Activated CD4-positive, alpha-beta memory T cell treated with anti-CD3 and anti-CD28 coated beads for 36 hours (primary cell): ENCODE results near the gene TIMM8B. TPM values are rescaled to one million over a fixed set of nuclear protein-coding genes. Genes with fewer than 3 reads are reported as not detected.
"Not testable (repeated sequence)": the region's sequence is repeated elsewhere in the genome, so short reads cannot be mapped to it uniquely, and the experiment has no call there.

Experiments
- CTCF ChIA-PET: fragments of 350-600 bp; sonication (Branson Sonifier 250); formaldehyde crosslinking; loops from one replicate; lab custom pipeline; 2021; ENCODE audit warnings: antibody characterized with exemption, inconsistent platforms; lab: Charles Lee
- POLR2A ChIA-PET: fragments of 350-600 bp; sonication (Branson Sonifier 250); formaldehyde crosslinking; loops from one replicate; lab custom pipeline; 2021; ENCODE audit warnings: antibody characterized with exemption; lab: Charles Lee
- DNase-seq: peaks from one replicate; pipeline ENCODE4 v3.0.0-alpha.2; 2020
- H3K27ac Mint-ChIP-seq: one replicate; pipeline ENCODE4 v1.8.0; 2021; ENCODE audit warnings: mixed read lengths
- H3K27me3 Mint-ChIP-seq: one replicate; pipeline ENCODE4 v1.8.0; 2021; ENCODE audit warnings: mixed read lengths
- H3K36me3 Mint-ChIP-seq: one replicate; pipeline ENCODE4 v1.8.0; 2021; ENCODE audit warnings: mixed read lengths
- H3K4me1 Mint-ChIP-seq: one replicate; pipeline ENCODE4 v1.8.0; 2021; ENCODE audit warnings: low read depth, mixed read lengths
- H3K4me3 Mint-ChIP-seq: one replicate; pipeline ENCODE4 v1.8.0; 2021; ENCODE audit warnings: mild to moderate bottlenecking, mixed read lengths
- H3K9me3 Mint-ChIP-seq: one replicate; pipeline ENCODE4 v1.8.0; 2021; ENCODE audit warnings: mixed read lengths
- intact Hi-C: fragments of 100-400 bp; cut with micrococcal nuclease; formaldehyde crosslinking; loops from one replicate; pipeline ENCODE4 v1.15.1; 2023
- total RNA-seq, 2 experiments: library from RNA; stranded (reverse); gene quantifications; one replicate each; pipeline ENCODE4 v1.2.3, GENCODE V29; 2021

Gene TIMM8B
- total RNA-seq, 2 experiments from 2014 or later: 36.5 to 38.4 TPM

DNA sequence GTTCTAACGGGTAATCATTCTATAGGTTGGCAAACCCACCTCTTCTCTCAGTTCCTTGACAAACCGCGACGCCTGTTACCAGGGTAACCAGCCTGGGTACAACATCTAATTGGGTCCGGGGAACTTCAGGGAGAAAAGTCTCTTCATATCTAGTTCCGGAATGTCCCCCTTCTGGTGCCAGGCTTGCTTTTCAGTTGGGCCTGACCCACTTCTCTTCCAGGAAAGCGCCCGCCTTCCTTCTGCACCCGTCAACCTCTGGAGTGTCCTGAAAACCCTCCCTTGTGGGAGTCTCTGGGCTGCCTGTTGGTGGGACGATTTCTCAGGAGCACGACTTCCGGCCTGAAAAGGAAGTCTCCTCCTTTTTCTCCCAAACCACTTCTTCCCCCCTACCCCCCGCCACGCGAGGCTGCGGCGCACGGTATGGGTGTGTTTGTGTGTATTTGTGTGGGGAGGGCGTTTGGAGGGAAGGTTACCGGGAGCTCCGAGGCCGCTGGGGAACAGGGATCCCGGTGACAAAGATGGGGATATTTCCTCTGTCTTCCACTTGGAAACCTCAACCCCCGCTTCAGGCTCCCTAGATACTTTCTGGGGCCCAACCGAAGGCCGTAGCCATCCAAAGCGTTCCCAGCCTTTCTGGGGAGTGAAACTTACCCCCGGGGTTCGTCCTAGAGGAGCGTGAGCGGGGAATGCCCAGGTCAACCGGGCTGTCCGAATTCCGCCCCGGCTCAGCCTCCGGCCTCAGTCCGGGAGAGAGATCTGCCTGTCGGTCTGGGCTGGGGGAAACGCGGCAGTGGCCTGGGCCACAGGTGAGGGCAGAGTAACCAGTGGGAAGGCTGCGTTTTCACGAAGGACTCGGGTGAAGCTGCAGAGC, 12.4 kb downstream of the TIMM8B start, which contains the start of the genes NKAPD1 and PIH1D2:
Gene NKAPD1 (plus strand): TSS at position 359 of the 871 bp plus-strand sequence. CDS start 1,276 bp downstream, outside the sequence.
Gene PIH1D2 (minus strand): TSS at position 77 of the 871 bp plus-strand sequence. CDS start 843 bp downstream, outside the sequence.
- Mint-ChIP-seq H3K9me3 (no peaks in the 10 kb centered on the region), H3K4me1 (peaks cover 29% of the 10 kb centered on the region), H3K27me3 (peaks cover 1% of the 10 kb centered on the region), H3K27ac (peak within 1 kb of the TSS; percentile 94), H3K36me3 (peaks cover 10% of the 10 kb centered on the region), H3K4me3 (peak within 1 kb of the TSS; percentile 93)
- intact Hi-C loops: loop anchor here (1.0 to 5.0 kb wide), 5 partner anchors 12 to 195 kb away; partner anchors contain the start of genes CFAP68, DIXDC1, DLAT and FDXACB1
- ChIA-PET POLR2A (interaction anchor here (0.9 to 1.3 kb wide), 3 partner anchors 12 to 135 kb away, joined by 3 to 6 read pairs (median 4); partner anchors contain the start of genes SDHD and TIMM8B), CTCF (interaction anchor here (0.7 to 1.7 kb wide), 6 partner anchors 12 to 206 kb away, joined by 3 to 4 read pairs (median 3); partner anchors contain the start of genes ALG9, SDHD and TIMM8B)
- peak; percentile 87 for DNase-seq

- intact Hi-C loops: no loop called here
- CTCF ChIA-PET: no interaction called here
- H3K4me3 Mint-ChIP-seq: no peak overlapping the region
- H3K36me3 Mint-ChIP-seq: peaks cover 33% of the 10 kb centered on the region
- no peaks in the 10 kb centered on the region for H3K27me3 Mint-ChIP-seq
- H3K4me1 Mint-ChIP-seq: peaks cover 5% of the 10 kb centered on the region
- DNase-seq: no peak
- no peaks in the 10 kb centered on the region for H3K9me3 Mint-ChIP-seq
- no peak overlapping the region for H3K27ac Mint-ChIP-seq
- POLR2A ChIA-PET: no interaction called here
Observed at GRCh38 chr11:112062923-112063322, 23.6 kb downstream of the TIMM8B start.

DNA sequence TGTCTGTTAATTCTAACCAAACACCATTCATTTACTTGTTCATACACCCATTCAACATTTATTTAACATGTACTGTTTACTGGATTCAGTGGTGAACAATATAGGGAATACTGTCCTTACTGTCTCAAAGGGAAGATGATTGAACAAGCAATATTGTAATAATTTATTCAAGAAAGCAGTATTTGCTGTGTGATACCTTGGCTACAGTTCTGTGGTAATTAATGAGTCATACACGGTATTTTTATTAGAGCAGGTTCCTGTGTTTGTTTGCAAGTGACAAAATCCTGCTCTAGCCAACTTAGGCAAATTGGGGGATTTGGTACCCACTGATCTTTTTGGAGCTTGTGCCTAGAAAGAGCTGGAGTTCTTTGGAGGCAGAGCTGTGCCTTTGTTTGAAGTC, 28.5 kb downstream of the TIMM8B start:
- Mint-ChIP-seq H3K4me1 (peaks cover 23% of the 10 kb centered on the region), H3K36me3 (peaks cover 52% of the 10 kb centered on the region), H3K9me3 (no peaks in the 10 kb centered on the region), H3K27ac (no peak overlapping the region), H3K27me3 (no peaks in the 10 kb centered on the region), H3K4me3 (no peak overlapping the region)
- CTCF ChIA-PET: no interaction called here
- no peak for DNase-seq
- POLR2A ChIA-PET: interaction anchor here (2.0 kb wide), 1 partner anchor 25 kb away, joined by 9 read pairs; no protein-coding TSS in a partner anchor
- intact Hi-C loops: no loop called here

DNA sequence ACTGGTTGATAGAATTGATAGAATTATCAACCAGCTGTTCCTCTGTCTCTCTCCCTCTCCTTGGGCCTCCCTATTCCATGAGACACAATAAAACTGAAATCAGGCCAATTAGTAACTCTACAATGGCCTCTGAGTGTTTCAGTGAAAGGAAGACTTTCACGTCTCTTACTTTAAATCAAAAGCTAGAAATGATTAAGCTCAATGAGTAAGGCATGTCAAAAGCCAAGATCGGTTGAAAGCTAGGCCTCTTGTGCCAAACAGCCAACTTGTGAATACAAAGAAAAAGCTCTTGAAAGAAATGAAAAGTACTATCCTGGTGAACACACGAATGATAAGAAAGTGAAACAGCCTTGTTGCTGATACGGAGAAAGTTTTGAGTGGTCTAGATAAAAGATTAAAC, 29.4 kb downstream of the TIMM8B start:
- ChIA-PET CTCF (interaction anchor here (0.5 to 1.1 kb wide), 6 partner anchors 16 to 130 kb away, joined by 3 to 5 read pairs (median 3); partner anchors contain the start of genes SDHD and TIMM8B), POLR2A (interaction anchor here (0.5 to 2.0 kb wide), 5 partner anchors 17 to 358 kb away, joined by 3 to 9 read pairs (median 4); partner anchors contain the start of gene DLAT)
- peak overlapping the region; percentile 69 for H3K27ac Mint-ChIP-seq
- DNase-seq: peak; percentile 29
- no peaks in the 10 kb centered on the region for H3K9me3 Mint-ChIP-seq
- H3K36me3 Mint-ChIP-seq: peaks cover 51% of the 10 kb centered on the region
- peak overlapping the region; percentile 33 for H3K4me3 Mint-ChIP-seq
- peaks cover 23% of the 10 kb centered on the region for H3K4me1 Mint-ChIP-seq
- intact Hi-C loops: loop anchor here (1.0 to 2.0 kb wide), 5 partner anchors 18 to 125 kb away; partner anchors contain the start of genes DLAT, NKAPD1 and PIH1D2
- H3K27me3 Mint-ChIP-seq: no peaks in the 10 kb centered on the region

- Mint-ChIP-seq H3K4me3 (no peak overlapping the region), H3K9me3 (peaks cover 4% of the 10 kb centered on the region), H3K4me1 (peaks cover 25% of the 10 kb centered on the region), H3K27me3 (no peaks in the 10 kb centered on the region), H3K36me3 (peaks cover 57% of the 10 kb centered on the region), H3K27ac (no peak overlapping the region)
- no peak for DNase-seq
- intact Hi-C loops: no loop called here
- CTCF ChIA-PET: interaction anchor here (1.5 kb wide), 1 partner anchor 120 kb away, joined by 5 read pairs; no protein-coding TSS in a partner anchor
- POLR2A ChIA-PET: no interaction called here
Observed at GRCh38 chr11:112051768-112052167, 34.8 kb downstream of the TIMM8B start.

- H3K4me1 Mint-ChIP-seq: peaks cover 18% of the 10 kb centered on the region
- no peaks in the 10 kb centered on the region for H3K27me3 Mint-ChIP-seq
- ChIA-PET CTCF (interaction anchor here (1.5 kb wide), 1 partner anchor 119 kb away, joined by 5 read pairs; no protein-coding TSS in a partner anchor), POLR2A (no interaction called here)
- peaks cover 4% of the 10 kb centered on the region for H3K9me3 Mint-ChIP-seq
- no peak overlapping the region for H3K4me3 Mint-ChIP-seq
- H3K27ac Mint-ChIP-seq: no peak overlapping the region
- intact Hi-C loops: no loop called here
- H3K36me3 Mint-ChIP-seq: peaks cover 60% of the 10 kb centered on the region
- no peak for DNase-seq
Observed at GRCh38 chr11:112050721-112051120, 35.8 kb downstream of the TIMM8B start.

DNA sequence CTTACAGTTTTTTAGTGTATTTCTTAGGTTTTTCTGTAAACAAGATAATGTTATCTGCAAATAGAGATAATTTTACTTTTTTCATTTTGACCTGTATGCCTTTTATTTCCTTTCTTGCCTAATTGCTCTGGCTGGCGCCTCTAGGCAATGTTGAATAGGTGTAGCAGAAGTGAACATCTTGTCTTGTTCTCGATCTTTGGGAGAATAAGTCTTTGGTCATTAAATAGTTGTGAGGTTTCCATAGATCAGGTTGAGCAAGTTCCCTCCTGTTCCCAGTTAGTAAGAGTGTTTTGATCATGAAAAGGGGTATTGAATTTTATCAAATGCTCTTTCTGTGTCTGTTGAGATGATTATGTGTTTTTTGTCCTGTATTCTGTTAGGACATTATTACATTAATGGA, 36.8 kb downstream of the TIMM8B start:
- peaks cover 4% of the 10 kb centered on the region for H3K9me3 Mint-ChIP-seq
- H3K4me1 Mint-ChIP-seq: peaks cover 18% of the 10 kb centered on the region
- H3K27ac Mint-ChIP-seq: no peak overlapping the region
- no peaks in the 10 kb centered on the region for H3K27me3 Mint-ChIP-seq
- H3K36me3 Mint-ChIP-seq: peaks cover 63% of the 10 kb centered on the region
- intact Hi-C loops: loop anchor here (2.0 kb wide), 1 partner anchor 37 kb away; the partner anchor contains the start of genes SDHD and TIMM8B
- no peak for DNase-seq
- ChIA-PET CTCF (no interaction called here), POLR2A (no interaction called here)
- no peak overlapping the region for H3K4me3 Mint-ChIP-seq

- H3K36me3 Mint-ChIP-seq: peaks cover 67% of the 10 kb centered on the region
- H3K4me1 Mint-ChIP-seq: peaks cover 18% of the 10 kb centered on the region
- intact Hi-C loops: loop anchor here (2.0 kb wide), 1 partner anchor 39 kb away; the partner anchor contains the start of genes SDHD and TIMM8B
- H3K9me3 Mint-ChIP-seq, H3K27ac Mint-ChIP-seq, DNase-seq, H3K4me3 Mint-ChIP-seq, H3K27me3 Mint-ChIP-seq, POLR2A ChIA-PET: not testable (repeated sequence)
- CTCF ChIA-PET: interaction anchor here (0.8 kb wide), 1 partner anchor 29 kb away, joined by 3 read pairs; no protein-coding TSS in a partner anchor
Observed at GRCh38 chr11:112048256-112048655, 38.3 kb downstream of the TIMM8B start.

GRCh38 chr11:112046647-112047046, 39.9 kb downstream of the TIMM8B start:
- CTCF ChIA-PET, DNase-seq, POLR2A ChIA-PET, H3K27me3 Mint-ChIP-seq, intact Hi-C loops, H3K9me3 Mint-ChIP-seq, H3K27ac Mint-ChIP-seq, H3K4me3 Mint-ChIP-seq: not testable (repeated sequence)
- H3K36me3 Mint-ChIP-seq: peaks cover 59% of the 10 kb centered on the region
- H3K4me1 Mint-ChIP-seq: peaks cover 19% of the 10 kb centered on the region

GRCh38 chr11:112044961-112045360, 41.6 kb downstream of the TIMM8B start:
- DNase-seq: no peak

DNA sequence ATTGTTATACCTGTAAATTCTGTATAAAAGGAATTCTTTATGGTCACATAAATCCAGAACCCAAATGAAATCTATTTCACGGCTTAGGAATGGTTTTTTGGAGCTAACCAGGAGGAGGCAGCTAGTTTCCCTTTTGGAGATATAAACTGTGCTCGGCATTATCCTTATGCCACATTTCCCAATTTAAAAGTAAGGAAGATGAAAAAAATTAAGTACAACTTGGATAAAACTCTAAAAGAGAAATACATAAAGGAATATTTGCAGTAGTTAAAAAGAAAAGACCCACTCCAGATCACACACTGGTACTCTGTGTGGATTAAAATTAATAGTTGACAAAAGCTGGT, 43.6 kb downstream of the TIMM8B start:
- H3K4me1 Mint-ChIP-seq: peaks cover 2% of the 10 kb centered on the region
- no peak overlapping the region for H3K4me3 Mint-ChIP-seq
- POLR2A ChIA-PET: no interaction called here
- H3K9me3 Mint-ChIP-seq: peaks cover 4% of the 10 kb centered on the region
- no peaks in the 10 kb centered on the region for H3K27me3 Mint-ChIP-seq
- intact Hi-C loops: no loop called here
- no peak overlapping the region for H3K27ac Mint-ChIP-seq
- H3K36me3 Mint-ChIP-seq: peaks cover 51% of the 10 kb centered on the region
- no peak for DNase-seq
- CTCF ChIA-PET: no interaction called here

More at GRCh38 chr11:112044961-112045360, 41.6 kb downstream of the TIMM8B start:
- peaks cover 4% of the 10 kb centered on the region for H3K9me3 Mint-ChIP-seq
- POLR2A ChIA-PET: no interaction called here
- no peaks in the 10 kb centered on the region for H3K27me3 Mint-ChIP-seq
- H3K4me1 Mint-ChIP-seq: peaks cover 16% of the 10 kb centered on the region
- H3K4me3 Mint-ChIP-seq: no peak overlapping the region
- CTCF ChIA-PET: interaction anchor here (0.6 kb wide), 1 partner anchor 114 kb away, joined by 3 read pairs; no protein-coding TSS in a partner anchor
- intact Hi-C loops: no loop called here
- H3K36me3 Mint-ChIP-seq: peaks cover 47% of the 10 kb centered on the region
- H3K27ac Mint-ChIP-seq: no peak overlapping the region
